Activated CD4-positive, alpha-beta T cell treated with anti-CD3 and anti-CD28 coated beads for 36 hours (primary cell): Measurements from ENCODE around the gene PSIP1. TPM values are rescaled to one million over a fixed set of nuclear protein-coding genes. Genes with fewer than 3 reads are reported as not detected.
A peak's percentile ranks its signal among the peaks of the same experiment; 100 is the strongest.
"Not testable (repeated sequence)": the region's sequence is repeated elsewhere in the genome, so short reads cannot be mapped to it uniquely, and the experiment has no call there.

Experiments used
- ATAC-seq: fragments of 200-7000 bp; cut with Tn5 transposase; one replicate; pipeline ENCODE4 v1.10.0; 2021; ENCODE audit warnings: mild to moderate bottlenecking, moderate library complexity
- CTCF ChIA-PET: fragments of 350-600 bp; sonication (Branson Sonifier 250); formaldehyde crosslinking; loops from one replicate; lab custom pipeline; 2021; ENCODE audit warnings: antibody characterized with exemption; lab: Charles Lee
- POLR2A ChIA-PET: fragments of 350-600 bp; sonication (Branson Sonifier 250); formaldehyde crosslinking; loops from one replicate; lab custom pipeline; 2021; ENCODE audit warnings: antibody characterized with exemption, inconsistent platforms; lab: Charles Lee
- DNase-seq: peaks from one replicate; pipeline ENCODE4 v3.0.0-alpha.2; 2020
- H3K27ac Mint-ChIP-seq: one replicate; pipeline ENCODE4 v1.8.0; 2021; ENCODE audit warnings: mixed read lengths
- H3K27me3 Mint-ChIP-seq: one replicate; pipeline ENCODE4 v1.8.0; 2021; ENCODE audit warnings: mixed read lengths
- H3K36me3 Mint-ChIP-seq: one replicate; pipeline ENCODE4 v1.8.0; 2021; ENCODE audit warnings: low read depth, mixed read lengths
- H3K4me1 Mint-ChIP-seq: one replicate; pipeline ENCODE4 v1.8.0; 2021; ENCODE audit warnings: mixed read lengths
- H3K4me3 Mint-ChIP-seq: one replicate; pipeline ENCODE4 v1.8.0; 2021; ENCODE audit warnings: mild to moderate bottlenecking, moderate library complexity, mixed read lengths
- H3K9me3 Mint-ChIP-seq: one replicate; pipeline ENCODE4 v1.8.0; 2021; ENCODE audit warnings: low read depth, mixed read lengths
- intact Hi-C, 2 experiments: fragments of 100-400 bp; cut with DNase I in 1 of 2; cut with micrococcal nuclease in 1 of 2; formaldehyde crosslinking; loops; one replicate each; pipeline versions ENCODE4 v1.14.2 to v1.15.1; 2022 to 2024; cut with DNase I, micrococcal nuclease
- total RNA-seq, 2 experiments: library from RNA; stranded (reverse); gene quantifications; one replicate each; pipeline ENCODE4 v1.2.3, GENCODE V29; 2021

Gene PSIP1
- total RNA-seq, 2 experiments from 2014 or later: 139 to 189 TPM

- CTCF ChIA-PET, ATAC-seq, H3K27ac Mint-ChIP-seq, intact Hi-C loops, DNase-seq, H3K9me3 Mint-ChIP-seq, POLR2A ChIA-PET, H3K27me3 Mint-ChIP-seq, H3K36me3 Mint-ChIP-seq, H3K4me3 Mint-ChIP-seq: not testable (repeated sequence)
- peaks cover 14% of the 10 kb centered on the region for H3K4me1 Mint-ChIP-seq
These were observed 16.3 kb upstream of the PSIP1 start for GRCh38 chr9:15527035-15527434.

GRCh38 chr9:15525958-15526357, 15.2 kb upstream of the PSIP1 start:
- ChIA-PET CTCF (interaction anchor here (1.0 kb wide), 1 partner anchor 27 kb away, joined by 3 read pairs; the partner anchor contains the start of gene CCDC171), POLR2A (no interaction called here)
- H3K4me1 Mint-ChIP-seq: peaks cover 10% of the 10 kb centered on the region
- H3K9me3 Mint-ChIP-seq: no peaks in the 10 kb centered on the region
- no peak for ATAC-seq
- intact Hi-C loops: no loop called here
- no peak overlapping the region for H3K4me3 Mint-ChIP-seq
- H3K27ac Mint-ChIP-seq: no peak overlapping the region
- H3K27me3 Mint-ChIP-seq: peaks cover 2% of the 10 kb centered on the region
- no peaks in the 10 kb centered on the region for H3K36me3 Mint-ChIP-seq
- DNase-seq: no peak

- Mint-ChIP-seq H3K27me3 (peaks cover 2% of the 10 kb centered on the region), H3K9me3 (no peaks in the 10 kb centered on the region), H3K36me3 (no peaks in the 10 kb centered on the region), H3K4me3 (no peak overlapping the region), H3K27ac (no peak overlapping the region), H3K4me1 (peaks cover 10% of the 10 kb centered on the region)
- ChIA-PET POLR2A (no interaction called here), CTCF (no interaction called here)
- intact Hi-C loops: no loop called here
- DNase-seq: no peak
- no peak for ATAC-seq
These were observed 14.2 kb upstream of the PSIP1 start for GRCh38 chr9:15524845-15525455.

GRCh38 chr9:15522130-15522755, 11.5 kb upstream of the PSIP1 start:
- no peaks in the 10 kb centered on the region for H3K36me3 Mint-ChIP-seq
- ChIA-PET CTCF (interaction anchor here (0.6 kb wide), 2 partner anchors 11 to 310 kb away, joined by 3 read pairs; no protein-coding TSS in a partner anchor), POLR2A (interaction anchor here (1.4 kb wide), 1 partner anchor 10 kb away, joined by 6 read pairs; no protein-coding TSS in a partner anchor)
- intact Hi-C loops: no loop called here
- H3K4me3 Mint-ChIP-seq: no peak overlapping the region
- H3K27ac Mint-ChIP-seq: no peak overlapping the region
- ATAC-seq: peak; percentile 93
- H3K9me3 Mint-ChIP-seq: no peaks in the 10 kb centered on the region
- H3K4me1 Mint-ChIP-seq: peaks cover 10% of the 10 kb centered on the region
- peaks cover 2% of the 10 kb centered on the region for H3K27me3 Mint-ChIP-seq
- DNase-seq: no peak

GRCh38 chr9:15521254-15521653, 10.5 kb upstream of the PSIP1 start:
- no peaks in the 10 kb centered on the region for H3K36me3 Mint-ChIP-seq
- H3K4me3 Mint-ChIP-seq: no peak overlapping the region
- ChIA-PET POLR2A (interaction anchor here (0.6 kb wide), 1 partner anchor 20 kb away, joined by 3 read pairs; no protein-coding TSS in a partner anchor), CTCF (no interaction called here)
- H3K27ac Mint-ChIP-seq: no peak overlapping the region
- no peak for DNase-seq
- H3K9me3 Mint-ChIP-seq: no peaks in the 10 kb centered on the region
- no peak for ATAC-seq
- peaks cover 2% of the 10 kb centered on the region for H3K27me3 Mint-ChIP-seq
- intact Hi-C loops: no loop called here
- H3K4me1 Mint-ChIP-seq: peaks cover 10% of the 10 kb centered on the region

GRCh38 chr9:15519831-15520230, 9.1 kb upstream of the PSIP1 start:
- POLR2A ChIA-PET: interaction anchor here (0.7 kb wide), 1 partner anchor 210 kb away, joined by 4 read pairs; no protein-coding TSS in a partner anchor

GRCh38 chr9:15513335-15513734, 2.6 kb upstream of the PSIP1 start:
- ChIA-PET POLR2A (interaction anchor here (0.9 kb wide), 1 partner anchor 13 kb away, joined by 3 read pairs; no protein-coding TSS in a partner anchor), CTCF (interaction anchor here (0.8 to 1.3 kb wide), 2 partner anchors 15 to 22 kb away, joined by 3 read pairs; no protein-coding TSS in a partner anchor)
- peaks cover 31% of the 10 kb centered on the region for H3K4me1 Mint-ChIP-seq
- DNase-seq (peak; percentile 39), ATAC-seq (no peak)
- H3K27ac Mint-ChIP-seq: no peak overlapping the region
- intact Hi-C loops: loop anchor here in 1 of 2 experiments (5.0 kb wide), 1 partner anchor 216 kb away; no protein-coding TSS in a partner anchor
- no peak overlapping the region for H3K4me3 Mint-ChIP-seq
- peaks cover 15% of the 10 kb centered on the region for H3K36me3 Mint-ChIP-seq
- no peaks in the 10 kb centered on the region for H3K9me3 Mint-ChIP-seq
- H3K27me3 Mint-ChIP-seq: no peaks in the 10 kb centered on the region

More at GRCh38 chr9:15519831-15520230, 9.1 kb upstream of the PSIP1 start:
- Mint-ChIP-seq H3K36me3 (no peaks in the 10 kb centered on the region), H3K4me3 (no peak overlapping the region), H3K27ac (no peak overlapping the region), H3K4me1 (peaks cover 10% of the 10 kb centered on the region), H3K9me3 (no peaks in the 10 kb centered on the region), H3K27me3 (peaks cover 2% of the 10 kb centered on the region)
- ATAC-seq (no peak), DNase-seq (no peak)
- CTCF ChIA-PET: interaction anchor here (1.3 kb wide), 1 partner anchor 13 kb away, joined by 3 read pairs; no protein-coding TSS in a partner anchor
- intact Hi-C loops: no loop called here

- CTCF ChIA-PET: interaction anchor here (0.5 to 2.1 kb wide), 7 partner anchors 12 to 211 kb away, joined by 3 to 7 read pairs (median 4); no protein-coding TSS in a partner anchor
These were observed 2.1 kb upstream of the PSIP1 start for GRCh38 chr9:15512889-15513288.

GRCh38 chr9:15512204-15512603, 1.4 kb upstream of the PSIP1 start:
- intact Hi-C loops: loop anchor here in 1 of 2 experiments (1.0 to 5.0 kb wide), 2 partner anchors 19 to 215 kb away; no protein-coding TSS in a partner anchor
- ChIA-PET CTCF (interaction anchor here (1.1 to 2.4 kb wide), 8 partner anchors 10 to 26 kb away, joined by 3 to 11 read pairs (median 4); no protein-coding TSS in a partner anchor), POLR2A (interaction anchor here (0.5 to 1.8 kb wide), 6 partner anchors 10 to 205 kb away, joined by 3 to 6 read pairs (median 4); partner anchors contain the start of genes SNAPC3 and TTC39B)
- Mint-ChIP-seq H3K9me3 (no peaks in the 10 kb centered on the region), H3K27me3 (no peaks in the 10 kb centered on the region), H3K4me1 (peaks cover 39% of the 10 kb centered on the region), H3K4me3 (peak overlapping the region; percentile 8), H3K27ac (peak overlapping the region; percentile 68), H3K36me3 (peaks cover 25% of the 10 kb centered on the region)
- DNase-seq (no peak), ATAC-seq (peak; percentile 8)

More at GRCh38 chr9:15512889-15513288, 2.1 kb upstream of the PSIP1 start:
- peaks cover 20% of the 10 kb centered on the region for H3K36me3 Mint-ChIP-seq
- POLR2A ChIA-PET: interaction anchor here (0.9 to 1.4 kb wide), 2 partner anchors 10 to 12 kb away, joined by 3 to 6 read pairs; no protein-coding TSS in a partner anchor
- no peaks in the 10 kb centered on the region for H3K9me3 Mint-ChIP-seq
- H3K4me1 Mint-ChIP-seq: peaks cover 35% of the 10 kb centered on the region
- intact Hi-C loops: loop anchor here in 1 of 2 experiments (1.0 to 5.0 kb wide), 2 partner anchors 18 to 216 kb away; no protein-coding TSS in a partner anchor
- no peaks in the 10 kb centered on the region for H3K27me3 Mint-ChIP-seq
- no peak overlapping the region for H3K4me3 Mint-ChIP-seq
- ATAC-seq: no peak
- DNase-seq: no peak
- no peak overlapping the region for H3K27ac Mint-ChIP-seq

- Mint-ChIP-seq H3K27me3 (no peaks in the 10 kb centered on the region), H3K4me1 (peaks cover 48% of the 10 kb centered on the region), H3K4me3 (peak overlapping the region; percentile 85), H3K9me3 (no peaks in the 10 kb centered on the region), H3K27ac (peak overlapping the region; percentile 87), H3K36me3 (peaks cover 42% of the 10 kb centered on the region)
- ChIA-PET POLR2A (interaction anchor here (0.7 to 1.5 kb wide), 8 partner anchors 8 to 87 kb away, joined by 3 to 15 read pairs (median 4); partner anchors contain the start of genes CCDC171 and SNAPC3), CTCF (interaction anchor here (0.8 to 2.4 kb wide), 5 partner anchors 8 to 96 kb away, joined by 4 to 11 read pairs (median 5); partner anchors contain the start of gene CCDC171)
- peak; percentile 55 for ATAC-seq
- DNase-seq: peak; percentile 83
- intact Hi-C loops: loop anchor here (2.0 to 5.0 kb wide), 6 partner anchors 38 to 281 kb away; partner anchors contain the start of gene SNAPC3 (in 1 of the 2)
These were observed 610 bp downstream of the PSIP1 start for GRCh38 chr9:15509931-15510788.
